ENCODE measurements around the gene PSMD2.

The PSMD2 gene

DNA sequence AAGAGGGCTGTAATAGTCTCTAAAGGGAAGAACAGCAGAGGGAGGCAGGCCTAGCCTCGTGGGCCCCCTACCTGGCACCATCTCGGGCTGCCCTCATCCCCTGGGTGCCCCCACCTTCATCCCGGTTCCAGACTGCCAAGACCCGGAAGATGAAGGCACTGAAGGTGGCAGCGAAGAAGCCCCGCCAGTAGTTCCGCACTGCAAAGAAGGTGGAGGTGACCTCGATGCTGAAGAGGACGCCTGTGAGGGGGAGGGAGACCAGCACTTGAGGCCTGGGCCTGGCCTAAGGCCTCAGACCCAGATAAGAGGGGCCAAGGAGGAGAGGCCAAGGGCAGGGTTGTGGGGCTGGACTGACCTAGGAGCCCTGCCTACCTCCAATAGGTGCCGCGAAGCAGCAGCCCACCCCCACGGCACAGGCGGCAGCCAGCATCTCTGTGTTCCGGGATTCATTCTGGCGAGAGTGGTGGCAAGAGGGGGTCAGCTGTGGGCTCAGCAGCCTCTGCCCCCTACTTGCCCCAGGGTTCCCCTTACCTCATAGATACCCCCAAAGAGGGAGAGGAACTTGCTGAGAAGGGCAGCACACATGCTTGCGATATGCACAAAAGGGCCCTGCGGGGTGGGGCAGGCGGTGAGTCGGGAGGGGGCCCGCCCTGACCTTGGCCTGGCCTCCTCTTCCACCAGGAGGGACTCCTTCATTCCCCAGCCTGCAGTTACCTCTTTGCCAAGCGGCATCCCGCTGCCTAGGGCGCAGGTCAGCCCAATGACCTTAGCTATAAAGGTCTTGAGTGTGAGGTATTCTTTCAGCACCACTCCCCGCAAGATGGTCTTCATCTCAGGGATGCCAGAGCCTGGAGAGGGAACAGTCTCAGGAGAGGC is 58.4 kb downstream of the PSMD2 start:
- DNase-seq (ENCODE audit: low read depth), result no peak

DNA sequence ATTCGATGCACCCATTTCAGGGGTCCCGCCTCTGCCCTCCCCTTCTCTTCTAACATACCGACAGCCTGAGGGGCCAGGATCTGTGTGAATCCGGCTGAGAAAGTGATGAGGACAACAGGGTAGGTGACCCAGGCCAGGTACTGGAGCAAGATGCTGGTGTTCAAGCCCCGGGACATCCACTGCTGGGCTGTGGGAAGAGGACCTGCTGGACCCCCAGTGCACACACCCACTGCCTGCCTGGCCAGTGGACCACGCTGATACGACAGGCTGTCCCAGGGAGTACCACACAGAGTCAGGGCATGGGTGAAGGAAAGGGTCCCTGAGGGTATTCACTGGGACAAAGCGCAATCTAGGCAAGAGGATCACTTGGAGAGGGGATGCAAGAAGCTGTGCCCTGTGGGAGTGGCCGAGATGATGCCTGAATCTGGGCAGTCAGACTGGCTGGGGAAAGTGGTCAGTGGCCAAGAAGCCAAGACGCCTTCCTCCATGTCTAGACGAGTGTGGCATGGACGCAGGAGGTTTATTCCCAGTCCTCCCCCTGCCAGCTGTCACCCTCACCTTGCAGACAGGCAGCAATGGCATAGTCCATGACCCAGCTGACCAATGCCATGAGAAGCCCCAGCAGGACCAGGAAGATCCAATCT is 59.2 kb downstream of the PSMD2 start:
- no peak for DNase-seq (ENCODE audit: low read depth)
